NCI-H510A (cell line): ENCODE results near the gene EIF2B5.
A peak's percentile ranks its signal among the peaks of the same experiment; 100 is the strongest.
"Not testable (repeated sequence)": the region's sequence is repeated elsewhere in the genome, so short reads cannot be mapped to it uniquely, and the experiment has no call there.

Experiments used
- DNase-seq: peaks from one replicate; lab custom pipeline; 2025; lab: John Stamatoyannopoulos, UW

The EIF2B5 gene

DNA sequence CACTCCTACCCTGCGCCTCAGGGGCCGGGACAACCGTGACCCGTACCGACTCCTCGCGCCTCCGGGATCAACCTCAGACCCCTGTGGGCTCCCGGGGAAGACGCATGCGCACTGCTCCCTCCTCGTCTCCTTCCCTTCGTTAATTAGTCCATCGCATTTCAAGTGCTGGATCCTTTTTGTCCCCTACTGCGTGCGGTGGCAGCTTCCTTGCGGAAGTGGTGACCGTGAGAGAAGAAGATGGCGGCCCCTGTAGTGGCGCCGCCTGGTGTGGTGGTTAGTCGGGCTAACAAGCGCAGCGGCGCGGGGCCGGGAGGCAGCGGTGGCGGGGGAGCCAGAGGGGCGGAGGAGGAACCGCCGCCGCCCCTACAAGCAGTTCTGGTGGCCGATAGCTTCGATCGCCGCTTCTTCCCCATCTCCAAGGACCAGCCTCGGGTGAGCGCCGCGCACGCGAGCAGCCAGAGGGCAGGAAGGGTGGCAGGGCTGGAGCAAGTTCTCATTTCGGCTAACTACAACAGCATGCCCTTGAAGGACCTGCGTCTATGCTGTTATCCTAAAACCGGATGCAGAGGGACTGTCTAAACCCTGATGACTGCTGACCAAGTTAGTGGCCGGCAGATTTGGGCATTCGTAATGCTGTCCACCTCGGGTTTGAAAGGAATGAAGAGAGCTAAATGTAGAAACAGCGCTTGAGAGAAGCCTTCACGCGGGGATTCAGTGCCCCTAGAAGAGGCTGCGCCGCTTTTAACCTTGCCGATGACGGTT is at the start of gene EIF2B5:
Gene EIF2B5, plus strand, starts transcription at position 210 of the 762 bp plus-strand sequence. Its CDS starts 28 bp downstream, at position 238.
- DNase-seq: peak; percentile 90

DNA sequence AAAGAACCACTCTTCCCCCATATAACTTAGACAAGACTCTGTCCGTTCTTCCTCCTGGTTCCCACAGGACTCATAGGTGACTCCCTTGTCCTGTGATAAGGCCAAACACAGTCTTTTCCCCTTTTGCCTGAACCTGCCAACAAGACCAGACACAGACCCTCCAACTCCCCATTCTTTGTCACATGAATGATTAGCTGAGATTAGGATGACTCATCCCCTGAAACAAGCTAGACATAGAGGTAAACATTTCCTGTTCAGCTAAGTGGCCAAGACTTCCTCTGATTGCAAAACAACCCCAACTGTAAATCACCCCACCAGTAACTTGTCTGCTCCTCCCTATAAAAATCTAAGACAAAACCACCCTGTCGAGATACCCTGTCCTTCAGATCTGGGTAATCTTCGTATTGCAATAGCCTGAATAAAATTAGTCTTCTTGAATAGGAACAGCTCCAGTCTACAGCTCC is 49.7 kb upstream of the EIF2B5 start:
- no peak for DNase-seq

DNA sequence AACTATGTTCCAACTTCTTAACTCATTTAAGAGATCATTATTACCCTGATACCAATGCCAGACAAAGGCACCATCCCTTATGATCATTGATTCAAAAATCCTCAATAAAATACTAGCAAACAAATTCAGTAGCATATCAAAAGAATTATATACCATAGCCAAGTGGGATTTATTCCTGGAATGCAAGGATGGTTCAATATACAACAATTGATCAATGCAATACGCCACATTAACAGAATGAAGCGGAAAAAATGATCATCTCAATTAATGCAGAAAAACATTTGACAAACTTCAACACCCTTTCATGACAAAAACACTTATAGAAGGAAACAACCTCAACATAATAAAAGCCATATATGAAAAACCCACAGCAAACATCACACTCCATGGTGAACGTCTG is 43.0 kb upstream of the EIF2B5 start:
- DNase-seq: no peak

DNA sequence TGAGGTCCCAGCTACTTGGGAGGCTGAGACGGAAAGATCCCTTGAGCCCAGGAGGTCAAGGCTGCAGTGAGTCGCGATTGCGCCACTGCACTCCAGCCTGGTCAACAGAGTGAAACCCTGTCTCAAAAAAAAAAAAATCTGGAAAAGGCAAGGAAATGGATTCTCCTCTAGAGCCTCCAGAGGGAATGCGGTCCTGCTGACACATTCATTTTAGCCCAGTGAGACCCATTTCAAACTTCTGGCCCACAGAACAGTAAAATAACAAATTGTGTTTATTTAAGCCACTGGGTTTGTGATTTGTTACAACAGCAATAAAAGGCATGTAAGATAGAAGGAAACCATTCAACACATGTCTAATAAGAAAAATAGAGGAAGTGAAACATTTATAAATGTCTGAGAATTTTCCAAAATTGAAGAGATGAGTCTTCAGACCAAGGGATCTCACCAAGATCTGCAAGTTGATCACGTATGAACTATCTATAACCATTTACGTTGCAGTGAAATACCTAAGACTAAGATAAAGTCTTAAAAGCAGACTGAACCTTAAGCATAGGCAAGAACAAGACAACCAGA is 38.3 kb upstream of the EIF2B5 start, which contains the start of gene HTR3E:
Gene HTR3E, plus strand, starts transcription at position 254 of the 573 bp plus-strand sequence. CDS start 466 bp downstream, outside the sequence.
- no peak for DNase-seq

DNA sequence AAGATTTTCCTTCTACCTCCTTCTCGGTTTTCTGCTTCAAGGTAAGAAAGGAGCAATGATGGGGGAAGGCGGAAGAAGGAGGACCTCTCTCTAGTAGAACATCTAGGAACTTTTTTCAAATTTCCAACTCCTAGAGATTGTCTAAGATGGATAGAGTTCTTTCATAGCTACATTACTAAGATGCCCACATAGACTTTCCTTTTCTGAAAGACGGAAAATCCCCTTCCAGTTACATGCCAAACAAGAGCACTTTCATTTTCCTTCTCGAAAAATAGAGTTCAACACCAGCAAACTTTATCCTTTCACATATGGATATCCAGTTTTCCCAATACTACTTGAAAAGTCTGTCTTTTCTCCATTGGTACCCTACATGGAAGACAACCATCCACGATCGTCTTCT is 37.6 kb upstream of the EIF2B5 start:
- no peak for DNase-seq

DNA sequence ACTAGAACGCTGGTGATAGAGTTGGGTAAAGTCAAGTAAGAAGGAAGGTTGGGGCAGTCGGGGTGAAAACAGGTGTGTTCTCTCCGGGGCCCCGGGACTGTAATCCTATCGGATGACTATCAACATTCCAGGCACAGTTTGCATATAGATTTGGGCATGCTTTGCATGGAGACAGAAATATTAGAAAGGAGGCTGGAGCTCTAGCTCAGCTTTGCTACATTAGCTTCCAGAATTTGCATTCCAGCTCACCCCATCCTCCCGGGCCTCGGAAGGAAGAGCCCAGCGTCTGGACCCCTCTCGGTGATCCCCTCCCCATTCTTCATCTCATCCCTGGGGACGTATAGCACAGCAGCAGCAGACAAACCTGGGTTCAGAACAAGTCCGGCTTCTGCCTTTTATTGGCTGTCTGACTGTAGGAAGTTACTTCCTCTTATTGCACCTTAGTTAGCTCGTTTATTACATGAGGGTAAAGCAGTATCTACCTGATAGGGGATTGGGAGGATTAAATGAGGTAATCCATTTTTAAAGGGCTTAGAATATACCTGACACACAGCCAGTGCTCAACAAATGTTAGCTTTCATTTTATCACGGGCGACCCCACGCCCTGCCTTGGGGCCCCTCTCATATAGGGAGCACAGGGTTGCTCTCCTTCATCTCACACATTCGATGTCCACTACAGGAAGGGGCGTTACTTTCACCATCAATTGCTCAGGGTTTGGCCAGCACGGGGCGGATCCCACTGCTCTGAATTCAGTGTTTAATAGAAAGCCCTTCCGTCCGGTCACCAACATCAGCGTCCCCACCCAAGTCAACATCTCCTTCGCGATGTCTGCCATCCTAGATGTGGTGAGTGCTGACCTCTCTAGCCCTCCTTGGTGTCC is 35.1 kb upstream of the EIF2B5 start:
- DNase-seq: no peak

DNA sequence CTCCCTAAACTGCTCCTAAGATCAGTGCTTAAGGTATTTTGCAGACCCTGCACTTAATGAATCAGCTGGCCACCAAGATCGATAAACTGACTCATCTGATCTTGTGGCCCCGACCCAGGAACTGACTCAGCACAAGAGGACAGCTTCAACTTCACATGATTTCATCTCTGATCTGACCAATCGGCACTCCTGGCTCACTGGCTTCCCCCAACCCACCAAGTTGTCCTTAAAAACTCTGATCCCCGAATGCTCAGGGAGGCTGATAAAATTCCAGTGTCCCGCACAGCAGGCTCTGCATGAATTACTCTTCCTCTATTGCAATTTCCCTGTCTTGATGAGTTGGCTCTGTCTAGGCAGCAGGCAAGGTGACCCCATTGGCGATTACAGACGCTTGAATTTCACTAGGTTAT is 24.8 kb upstream of the EIF2B5 start:
- DNase-seq: no peak

DNA sequence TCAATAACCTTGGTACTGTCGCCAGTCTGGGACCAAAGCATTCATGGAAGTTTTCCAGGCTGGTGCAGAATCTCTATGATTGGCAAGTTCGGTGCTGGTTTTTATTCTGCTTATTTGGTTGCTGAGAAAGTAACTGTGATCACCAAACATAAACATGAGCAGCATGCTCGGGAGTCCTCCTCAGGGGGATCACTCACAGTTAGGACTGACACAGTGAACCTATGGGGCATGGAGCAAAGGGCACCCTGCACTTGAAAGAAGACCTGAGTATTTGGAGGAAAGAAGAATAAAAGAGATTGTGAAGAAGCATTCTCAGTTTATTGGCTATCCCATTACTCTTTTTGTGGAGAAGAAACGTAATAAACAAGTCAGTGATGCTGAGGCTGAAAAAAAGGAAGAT is 19.1 kb upstream of the EIF2B5 start:
- no peak for DNase-seq

DNA sequence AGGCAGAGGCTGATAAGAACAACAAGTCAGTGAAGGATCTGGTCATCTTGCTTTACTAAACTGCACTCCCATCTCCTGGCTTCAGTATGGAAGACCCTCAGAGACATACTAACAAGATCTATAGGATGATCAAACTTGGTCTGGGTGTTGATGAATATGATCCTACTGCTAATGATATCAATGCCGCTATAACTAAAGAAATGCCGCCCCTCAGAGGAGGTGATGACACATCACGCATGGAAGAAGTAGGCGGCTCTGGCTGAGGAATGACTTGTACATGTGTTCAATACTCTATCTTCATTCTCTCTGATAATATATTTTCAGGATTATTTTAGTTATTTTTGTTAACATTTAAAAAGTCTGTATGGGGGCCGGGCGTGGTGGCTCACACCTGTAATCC is 17.5 kb upstream of the EIF2B5 start:
- DNase-seq: peak; percentile 9

DNA sequence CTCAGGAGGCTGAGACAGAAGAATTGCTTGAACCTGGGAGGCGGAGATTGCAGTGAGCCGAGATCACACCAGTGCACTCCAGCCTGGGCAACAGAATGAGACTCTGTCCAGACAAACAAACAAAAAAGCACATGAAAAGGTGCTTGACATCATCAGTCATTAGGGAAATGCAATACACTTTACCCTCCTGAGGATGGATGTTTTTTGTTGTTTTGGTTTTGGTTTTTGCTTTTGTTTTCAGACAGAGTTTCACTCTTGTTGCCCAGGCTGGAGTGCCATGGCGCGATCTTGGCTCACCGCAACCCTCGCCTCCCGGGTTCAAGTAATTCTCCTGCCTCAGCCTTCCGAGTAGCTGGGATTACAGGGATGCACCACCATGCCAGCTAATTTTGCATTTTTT is 14.1 kb upstream of the EIF2B5 start:
- DNase-seq: not testable (repeated sequence)

DNA sequence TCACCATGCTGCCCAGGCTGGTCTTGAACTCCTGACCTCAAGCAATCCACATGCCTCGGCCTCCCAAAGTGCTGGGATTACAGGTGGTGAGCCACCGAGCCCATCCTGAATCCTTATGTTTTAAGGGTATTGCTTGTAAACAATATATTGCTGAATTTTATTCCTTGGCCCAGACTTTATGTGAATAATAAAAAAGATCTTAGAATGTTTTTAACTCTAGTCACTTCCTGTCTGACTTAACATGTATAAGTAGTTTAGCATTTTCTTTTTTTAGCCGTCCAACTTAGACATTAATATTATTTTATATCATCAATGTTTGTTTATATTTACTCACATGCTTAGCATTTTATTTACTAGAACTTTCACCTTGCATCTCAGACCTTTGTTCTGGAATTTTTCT is 9.2 kb upstream of the EIF2B5 start:
- DNase-seq: no peak

DNA sequence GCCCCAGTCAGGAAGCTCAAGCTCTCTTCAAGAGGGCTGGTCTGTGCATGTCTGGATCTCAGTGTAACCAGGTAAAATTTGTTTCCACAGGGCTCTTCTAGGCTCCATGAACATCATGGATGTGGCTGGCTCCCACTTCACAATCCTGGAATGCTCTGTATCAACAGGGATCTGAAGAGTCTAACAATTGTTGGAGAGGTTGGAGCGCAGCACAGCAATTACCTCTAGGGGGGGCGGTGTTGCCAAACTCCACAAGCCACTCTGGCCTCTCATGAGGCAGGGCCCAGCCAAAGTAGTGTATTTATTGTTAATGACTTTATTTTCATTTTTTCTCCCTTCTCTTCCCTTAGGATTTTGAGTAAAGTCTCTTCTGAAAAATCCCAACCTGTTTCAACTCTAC is 6.1 kb upstream of the EIF2B5 start:
- peak; percentile 62 for DNase-seq

DNA sequence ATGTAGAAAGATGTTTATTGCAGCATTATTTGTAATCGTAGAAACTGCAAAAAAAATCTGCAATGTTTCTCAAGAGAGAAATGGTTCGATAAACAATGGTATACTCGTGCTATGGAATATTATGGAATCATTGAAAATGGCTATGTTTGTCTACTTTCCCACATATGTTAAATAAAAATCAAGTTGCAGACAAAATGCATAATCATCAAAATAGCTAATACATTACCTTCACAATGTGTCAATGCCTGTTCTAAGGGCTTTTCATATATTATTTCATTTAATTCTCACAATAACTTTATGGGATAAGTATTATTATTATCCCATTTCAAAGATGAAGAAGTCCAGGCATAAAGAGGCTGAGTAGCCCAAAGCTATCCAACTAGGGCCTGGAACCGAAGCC is 2.2 kb upstream of the EIF2B5 start:
- DNase-seq: no peak

DNA sequence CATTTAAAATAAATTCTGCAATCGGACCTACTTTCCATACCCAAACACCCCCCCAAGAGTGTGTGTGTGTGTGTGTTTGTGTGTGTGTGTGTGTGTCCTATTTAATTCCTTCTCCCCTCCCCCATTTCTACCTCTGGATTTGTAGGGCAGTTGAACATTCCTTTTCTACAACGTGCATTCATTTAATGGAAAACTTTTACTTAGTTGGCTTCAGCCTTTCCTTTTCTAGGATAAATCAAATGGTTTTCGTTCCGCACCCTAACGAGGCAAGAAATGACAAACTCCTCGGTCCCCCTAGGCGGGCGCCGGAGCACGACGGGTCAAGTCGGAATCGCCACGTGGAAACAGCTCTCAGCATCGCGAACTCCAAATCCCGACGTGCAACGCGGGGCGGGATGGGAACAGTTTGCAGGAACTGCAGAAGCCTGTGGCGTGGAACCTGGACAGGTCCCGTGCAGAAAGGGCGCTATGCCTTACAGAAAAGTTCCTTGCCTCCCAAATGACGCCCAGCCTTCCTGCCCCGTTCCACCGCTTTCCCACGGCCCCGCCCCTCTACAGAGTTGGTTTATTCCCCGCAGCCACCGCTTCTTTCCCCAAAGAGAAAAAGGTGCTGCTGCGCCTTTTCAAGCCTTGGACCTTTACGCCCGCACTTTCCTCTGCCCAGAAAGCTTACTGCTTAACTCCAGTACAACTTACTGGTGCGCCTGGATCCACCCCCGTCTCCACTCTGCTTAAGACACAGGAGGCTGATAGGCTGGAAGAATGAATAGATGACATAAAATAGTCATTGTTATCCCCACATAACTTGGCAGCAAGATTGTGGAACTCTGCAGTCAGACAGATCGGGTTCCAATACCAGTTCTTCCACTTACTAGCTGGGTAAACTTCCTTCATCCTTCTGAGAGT is 1.1 kb upstream of the EIF2B5 start:
- peak; percentile 73 for DNase-seq

DNA sequence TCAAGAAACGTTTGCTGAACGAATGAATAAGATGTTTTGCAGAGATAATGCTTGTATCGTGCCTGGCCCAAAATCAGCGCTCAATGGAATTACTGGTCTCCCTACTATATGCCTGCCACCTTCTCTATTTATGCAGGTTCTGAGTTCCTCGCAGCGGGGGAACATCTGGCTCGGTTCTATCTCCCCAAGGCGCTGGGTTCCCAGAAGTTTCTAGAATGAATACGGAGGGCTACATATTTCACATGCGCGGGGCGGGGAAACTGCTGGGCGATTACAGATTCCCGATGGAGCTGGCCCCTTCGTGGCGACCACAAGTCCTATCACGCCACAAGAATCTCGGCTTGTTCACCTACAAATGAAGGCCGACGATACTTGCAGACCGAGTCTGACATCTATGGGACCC is 411 bp upstream of the EIF2B5 start:
- no peak for DNase-seq

DNA sequence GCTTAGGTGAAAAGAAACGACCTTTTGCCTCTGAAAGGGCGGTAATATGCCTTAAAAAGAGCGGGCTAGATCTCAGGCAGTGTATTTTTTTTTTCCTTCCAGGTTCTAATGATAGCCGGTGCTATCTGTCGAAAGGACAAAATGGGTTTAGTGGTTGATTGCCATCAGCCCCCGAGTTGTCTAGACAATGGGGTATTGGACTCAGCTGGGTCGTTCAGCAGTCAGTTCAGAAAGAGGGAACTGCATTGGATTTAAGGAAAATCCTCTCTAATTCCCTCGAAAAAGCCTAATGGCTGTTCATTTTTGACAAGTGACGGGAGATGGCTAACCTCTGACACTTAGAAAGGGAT is 728 bp downstream of the EIF2B5 start:
- no peak for DNase-seq

DNA sequence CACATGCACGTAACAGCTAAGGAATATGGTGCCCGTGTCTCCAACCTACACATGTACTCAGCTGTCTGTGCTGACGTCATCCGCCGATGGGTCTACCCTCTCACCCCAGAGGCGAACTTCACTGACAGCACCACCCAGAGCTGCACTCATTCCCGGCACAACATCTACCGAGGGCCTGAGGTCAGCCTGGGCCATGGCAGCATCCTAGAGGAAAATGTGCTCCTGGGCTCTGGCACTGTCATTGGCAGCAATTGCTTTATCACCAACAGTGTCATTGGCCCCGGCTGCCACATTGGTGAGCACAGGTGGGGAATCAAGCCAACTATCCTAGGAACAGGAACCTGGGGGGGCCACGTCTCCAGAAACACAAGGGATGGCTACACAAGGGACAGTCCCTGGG is 5.3 kb downstream of the EIF2B5 start:
- no peak for DNase-seq

DNA sequence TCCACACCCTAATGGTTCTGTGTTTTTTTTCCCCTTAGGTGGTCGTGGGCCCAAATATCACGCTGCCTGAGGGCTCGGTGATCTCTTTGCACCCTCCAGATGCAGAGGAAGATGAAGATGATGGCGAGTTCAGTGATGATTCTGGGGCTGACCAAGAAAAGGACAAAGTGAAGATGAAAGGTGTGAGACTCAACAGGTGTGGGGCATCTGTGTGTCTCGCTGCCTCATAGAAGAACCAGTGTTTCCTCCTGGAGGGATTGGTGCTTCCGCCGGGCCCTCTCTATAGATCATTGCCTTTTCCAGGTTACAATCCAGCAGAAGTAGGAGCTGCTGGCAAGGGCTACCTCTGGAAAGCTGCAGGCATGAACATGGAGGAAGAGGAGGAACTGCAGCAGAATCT is 7.0 kb downstream of the EIF2B5 start:
- DNase-seq: no peak

DNA sequence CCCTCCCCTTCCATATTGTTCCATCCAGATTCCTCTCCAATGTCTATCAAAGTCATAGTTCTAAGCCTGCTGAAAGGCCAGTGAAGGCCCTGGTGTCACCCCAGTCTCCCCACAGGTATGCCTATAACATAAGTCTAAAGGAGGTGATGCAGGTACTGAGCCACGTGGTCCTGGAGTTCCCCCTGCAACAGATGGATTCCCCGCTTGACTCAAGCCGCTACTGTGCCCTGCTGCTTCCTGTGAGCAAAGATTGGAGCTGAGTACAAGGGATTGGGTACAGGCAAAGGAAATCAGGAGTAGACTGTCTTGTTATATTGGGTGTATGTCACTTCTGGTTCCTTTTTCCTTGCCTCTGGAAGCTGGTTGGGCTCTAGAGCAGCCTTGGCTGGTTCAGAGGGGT is 8.2 kb downstream of the EIF2B5 start:
- DNase-seq: no peak

DNA sequence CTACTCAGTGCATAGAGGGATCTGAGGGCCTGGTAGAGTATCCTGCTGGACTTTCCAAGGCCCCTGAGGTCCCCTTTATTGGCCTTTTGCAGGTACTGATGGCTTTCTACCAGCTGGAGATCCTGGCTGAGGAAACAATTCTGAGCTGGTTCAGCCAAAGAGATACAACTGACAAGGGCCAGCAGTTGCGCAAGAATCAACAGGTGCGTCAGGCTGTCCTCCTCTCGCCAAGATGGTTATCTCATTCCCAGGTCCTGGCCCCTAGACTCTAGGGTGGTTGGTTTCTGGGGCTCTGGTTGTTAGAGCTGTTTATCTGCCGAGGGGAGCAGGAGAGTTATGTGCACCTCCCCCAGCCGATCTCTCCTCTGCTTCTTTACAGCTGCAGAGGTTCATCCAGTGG is 9.3 kb downstream of the EIF2B5 start:
- DNase-seq: no peak

DNA sequence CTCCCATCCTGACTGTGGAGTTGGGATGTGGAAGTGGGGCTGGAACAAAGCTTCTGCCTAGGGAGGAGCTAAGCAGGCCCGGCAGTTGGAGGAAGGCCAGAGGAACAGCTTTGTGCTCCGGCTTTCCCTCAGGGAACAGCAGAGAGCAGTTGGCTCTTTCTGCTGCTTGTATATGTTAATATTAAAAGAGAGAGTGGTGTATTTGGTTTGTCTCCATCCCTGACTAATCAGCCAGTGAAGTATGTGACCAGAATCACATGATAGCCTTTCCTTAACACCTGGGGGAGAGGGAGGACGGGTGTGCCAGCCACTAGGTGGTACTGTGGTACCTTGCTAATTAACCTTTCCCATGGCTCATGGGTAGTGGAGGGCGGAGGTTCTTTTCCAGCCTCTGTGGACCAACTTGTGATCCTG is 10.0 kb downstream of the EIF2B5 start:
- DNase-seq: peak; percentile 38
